ENCODE results near the gene SLC29A3. TPM values are rescaled to one million over a fixed set of nuclear protein-coding genes. Genes with fewer than 3 reads are reported as not detected.

Gene SLC29A3
- total RNA-seq, 1 experiment from 2014 or later = 35.7 TPM

GRCh38 chr10:71282323-71282680 is 36.8 kb upstream of the SLC29A3 start:
- intact Hi-C loops (cut with micrococcal nuclease; ENCODE audit: unreplicated experiment) = loop anchor here (10.0 kb wide), 1 partner anchor 728 kb away; no protein-coding TSS in a partner anchor
- no peak overlapping the region for H3K27ac ChIP-seq
- no peaks in the 10 kb centered on the region for H4K20me1 ChIP-seq (ENCODE audit: insufficient read depth)
- H2AFZ ChIP-seq = no peak overlapping the region
- no peaks in the 10 kb centered on the region for H3K9me3 ChIP-seq (ENCODE audit: insufficient read depth, low read depth)
- no peaks in the 10 kb centered on the region for H3K79me2 ChIP-seq (ENCODE audit: low read depth)
- no peaks in the 10 kb centered on the region for H3K4me1 ChIP-seq (replicated peaks; ENCODE audit: insufficient read depth)
- H3K36me3 ChIP-seq (ENCODE audit: low read depth) = no peaks in the 10 kb centered on the region
- H3K4me2 ChIP-seq = no peak overlapping the region
- BruUV-seq (replicated peaks) = no TSS peak
- ChIA-PET CTCF (no interaction called here), POLR2A (ENCODE audit: unreplicated experiment) (no interaction called here)
- H3K9me2 ChIP-seq (ENCODE audit: insufficient read depth) = no peaks in the 10 kb centered on the region
- no peak for DNase-seq
- H3K27me3 ChIP-seq (ENCODE audit: insufficient read depth, low read depth) = no peaks in the 10 kb centered on the region
- H3F3A ChIP-seq (ENCODE audit: insufficient read depth, low read depth) = no peaks in the 10 kb centered on the region
- H3K4me3 ChIP-seq = no peak overlapping the region
- TF ChIP-seq EZH2 (IDR thresholded peaks at IDR 0.05; ENCODE audit: low read depth) (no peak), CTCF (conservative IDR thresholded peaks at IDR 0.05) (no peak)

- CTCF ChIA-PET = no interaction called here
These were observed 35.6 kb upstream of the SLC29A3 start for GRCh38 chr10:71283410-71283809.

GRCh38 chr10:71283876-71284275 is 35.2 kb upstream of the SLC29A3 start:
- H3F3A ChIP-seq (ENCODE audit: insufficient read depth, low read depth) = no peaks in the 10 kb centered on the region
- H3K27ac ChIP-seq = no peak overlapping the region
- TF ChIP-seq CTCF (conservative IDR thresholded peaks at IDR 0.05) (no peak), EZH2 (IDR thresholded peaks at IDR 0.05; ENCODE audit: low read depth) (no peak)
- H3K4me3 ChIP-seq = no peak overlapping the region
- H3K27me3 ChIP-seq (ENCODE audit: insufficient read depth, low read depth) = no peaks in the 10 kb centered on the region
- CTCF ChIA-PET = interaction anchor here (0.6 kb wide), 1 partner anchor 148 kb away, joined by 7 read pairs; no protein-coding TSS in a partner anchor
- H3K36me3 ChIP-seq (ENCODE audit: low read depth) = no peaks in the 10 kb centered on the region
- DNase-seq = no peak
- H2AFZ ChIP-seq = no peak overlapping the region
- POLR2A ChIA-PET (ENCODE audit: unreplicated experiment) = no interaction called here
- H4K20me1 ChIP-seq (ENCODE audit: insufficient read depth) = no peaks in the 10 kb centered on the region
- no peaks in the 10 kb centered on the region for H3K79me2 ChIP-seq (ENCODE audit: low read depth)
- no peaks in the 10 kb centered on the region for H3K9me3 ChIP-seq (ENCODE audit: insufficient read depth, low read depth)
- no peak overlapping the region for H3K4me2 ChIP-seq
- H3K4me1 ChIP-seq (replicated peaks; ENCODE audit: insufficient read depth) = no peaks in the 10 kb centered on the region
- no TSS peak for BruUV-seq (replicated peaks)
- intact Hi-C loops (cut with micrococcal nuclease; ENCODE audit: unreplicated experiment) = loop anchor here (2.0 to 10.0 kb wide), 2 partner anchors 467 to 729 kb away; no protein-coding TSS in a partner anchor
- H3K9me2 ChIP-seq (ENCODE audit: insufficient read depth) = no peaks in the 10 kb centered on the region

More at GRCh38 chr10:71283410-71283809, 35.6 kb upstream of the SLC29A3 start:
- POLR2A ChIA-PET (ENCODE audit: unreplicated experiment) = no interaction called here
- no peak overlapping the region for H3K4me3 ChIP-seq
- TF ChIP-seq EZH2 (IDR thresholded peaks at IDR 0.05; ENCODE audit: low read depth) = no peak
- TF ChIP-seq CTCF (conservative IDR thresholded peaks at IDR 0.05) = no peak
- no peak overlapping the region for H3K4me2 ChIP-seq
- no peak overlapping the region for H3K27ac ChIP-seq
- intact Hi-C loops (cut with micrococcal nuclease; ENCODE audit: unreplicated experiment) = loop anchor here (10.0 kb wide), 1 partner anchor 729 kb away; no protein-coding TSS in a partner anchor
- H3K27me3 ChIP-seq (ENCODE audit: insufficient read depth, low read depth) = no peaks in the 10 kb centered on the region
- BruUV-seq (replicated peaks) = no TSS peak
- no peak for DNase-seq
- H3K9me3 ChIP-seq (ENCODE audit: insufficient read depth, low read depth) = no peaks in the 10 kb centered on the region
- H2AFZ ChIP-seq = no peak overlapping the region
- H3K36me3 ChIP-seq (ENCODE audit: low read depth) = no peaks in the 10 kb centered on the region
- no peaks in the 10 kb centered on the region for H3F3A ChIP-seq (ENCODE audit: insufficient read depth, low read depth)
- H3K79me2 ChIP-seq (ENCODE audit: low read depth) = no peaks in the 10 kb centered on the region
- no peaks in the 10 kb centered on the region for H3K4me1 ChIP-seq (replicated peaks; ENCODE audit: insufficient read depth)
- H4K20me1 ChIP-seq (ENCODE audit: insufficient read depth) = no peaks in the 10 kb centered on the region
- H3K9me2 ChIP-seq (ENCODE audit: insufficient read depth) = no peaks in the 10 kb centered on the region
